Prostate gland (tissue), 2 donors: ENCODE measurements around the gene ATRN.

Experiments used
- CTCF ChIP-seq, 4 experiments: fragments of 200-600 bp in 2 of 4; fragments of 450-650 bp in 2 of 4; sonication (generic) in 2 of 4; IDR thresholded peaks; 1 replicate in 3 of 4; 2 replicates in 1 of 4; pipeline ENCODE4 v1.5.1; 2016 to 2019; ENCODE audit warnings: antibody characterized with exemption in 4 of 4, mild to moderate bottlenecking in 2 of 4, moderate library complexity in 2 of 4
- POLR2A ChIP-seq: fragments of 450-650 bp; IDR thresholded peaks from one replicate; pipeline ENCODE4 v1.6.1; 2016; ENCODE audit warnings: antibody characterized with exemption, mild to moderate bottlenecking

GRCh38 chr20:3685341-3685740 lies 214.5 kb downstream of the ATRN start:
- TF ChIP-seq POLR2A (no peak), CTCF (IDR thresholded peaks at IDR 0.05) (no peak)
